ENCODE results near the gene FRMD1. TPM values are rescaled to one million over a fixed set of nuclear protein-coding genes. Genes with fewer than 3 reads are reported as not detected.

The FRMD1 gene
- total and polyA plus RNA-seq, 2 donors (not counting 1 experiment from before 2014, with no cell fraction given), result not detected

GRCh38 chr6:168075787-168076202 is 3.2 kb downstream of the FRMD1 start:
- H3K27ac ChIP-seq (ENCODE audit: low read length in 2 of 2), result no peak overlapping the region
- H3K4me2 ChIP-seq (replicated peaks; ENCODE audit: low read depth, low read length, poor library complexity, severe bottlenecking), result no peak overlapping the region
- H4K20me1 ChIP-seq (ENCODE audit: control insufficient read depth, insufficient read depth, low read length, poor library complexity, severe bottlenecking), result no peaks in the 10 kb centered on the region
- DNase-seq (no peak), ATAC-seq (ENCODE audit: low read depth) (no peak)
- H3K27me3 ChIP-seq (replicated peaks in 1 of 4; ENCODE audit: control extremely low read depth in 1 of 4, control insufficient read depth in 3 of 4, insufficient read depth in 4 of 4, low read length in 3 of 4), result no peaks in the 10 kb centered on the region
- H2AFZ ChIP-seq (ENCODE audit: insufficient read depth, low read depth, low read length, poor library complexity, severe bottlenecking), result no peak overlapping the region
- intact Hi-C loops (cut with micrococcal nuclease), result no loop called here
- no peak overlapping the region for H3K4me3 ChIP-seq (ENCODE audit: control extremely low read depth in 1 of 5, extremely low read depth in 1 of 5, insufficient read depth in 1 of 5, low read depth in 2 of 5, low read length in 4 of 5)
- Mint-ChIP-seq H3K9me3 (ENCODE audit: insufficient read depth) (no peaks in the 10 kb centered on the region), H3K4me1 (no peaks in the 10 kb centered on the region), H3K27ac (no peak overlapping the region), H3K27me3 (no peaks in the 10 kb centered on the region), H3K4me3 (no peak overlapping the region)
- peaks cover 0 to 46% (median 0%) of the 10 kb centered on the region in 3 donors for H3K9me3 ChIP-seq (ENCODE audit: control extremely low read depth in 1 of 3, control insufficient read depth in 2 of 3, insufficient read depth in 1 of 3, low read length in 2 of 3)
- no peak for TF ChIP-seq CTCF (IDR thresholded peaks at IDR 0.05)
- no peak for TF ChIP-seq EZH2 (IDR thresholded peaks at IDR 0.05; ENCODE audit: borderline replicate concordance, insufficient read depth, low read depth, low read length, poor library complexity, severe bottlenecking)
- CTCF ChIA-PET, result no interaction called here
- WGBS (ENCODE audit: insufficient coverage), result 95% methylated on average over 25 of the region's 34 CpGs
- H3K9ac ChIP-seq (ENCODE audit: low read length), result no peak overlapping the region
- POLR2A ChIA-PET, result no interaction called here
- H3K79me2 ChIP-seq (ENCODE audit: control insufficient read depth, insufficient read depth, low read length), result no peaks in the 10 kb centered on the region
- H3K4me1 ChIP-seq (ENCODE audit: control insufficient read depth in 2 of 2, insufficient read depth in 2 of 2, low read length in 2 of 2), result no peaks in the 10 kb centered on the region
- H3K36me3 ChIP-seq (replicated peaks in 1 of 2; ENCODE audit: control extremely low read depth in 1 of 2, control insufficient read depth in 1 of 2, extremely low read depth in 1 of 2, insufficient read depth in 2 of 2, low read length in 1 of 2), result no peaks in the 10 kb centered on the region

- H3K4me3 Mint-ChIP-seq, result no peak overlapping the region
- no peaks in the 10 kb centered on the region for H3K9me3 Mint-ChIP-seq (ENCODE audit: insufficient read depth)
- Histone ChIP-seq H3K36me3 (replicated peaks in 1 of 2; ENCODE audit: control extremely low read depth in 1 of 2, control insufficient read depth in 1 of 2, extremely low read depth in 1 of 2, insufficient read depth in 2 of 2, low read length in 1 of 2) (no peaks in the 10 kb centered on the region), H3K27ac (ENCODE audit: low read length in 2 of 2) (no peak overlapping the region), H3K4me2 (replicated peaks; ENCODE audit: low read depth, low read length, poor library complexity, severe bottlenecking) (no peak overlapping the region), H3K9me3 (ENCODE audit: control extremely low read depth in 1 of 3, control insufficient read depth in 2 of 3, insufficient read depth in 1 of 3, low read length in 2 of 3) (peaks cover 0 to 42% (median 0%) of the 10 kb centered on the region in 3 donors), H3K79me2 (ENCODE audit: control insufficient read depth, insufficient read depth, low read length) (no peaks in the 10 kb centered on the region), H3K4me3 (ENCODE audit: control extremely low read depth in 1 of 5, extremely low read depth in 1 of 5, insufficient read depth in 1 of 5, low read depth in 2 of 5, low read length in 4 of 5) (no peak overlapping the region), H2AFZ (ENCODE audit: insufficient read depth, low read depth, low read length, poor library complexity, severe bottlenecking) (no peak overlapping the region), H4K20me1 (ENCODE audit: control insufficient read depth, insufficient read depth, low read length, poor library complexity, severe bottlenecking) (no peaks in the 10 kb centered on the region), H3K27me3 (replicated peaks in 1 of 4; ENCODE audit: control extremely low read depth in 1 of 4, control insufficient read depth in 3 of 4, insufficient read depth in 4 of 4, low read length in 3 of 4) (no peaks in the 10 kb centered on the region), H3K4me1 (ENCODE audit: control insufficient read depth in 2 of 2, insufficient read depth in 2 of 2, low read length in 2 of 2) (no peaks in the 10 kb centered on the region), H3K9ac (ENCODE audit: low read length) (no peak overlapping the region)
- POLR2A ChIA-PET, result no interaction called here
- 97% methylated on average over 10 of the region's 13 CpGs for WGBS (ENCODE audit: insufficient coverage)
- ATAC-seq (ENCODE audit: low read depth) (no peak), DNase-seq (no peak)
- no peaks in the 10 kb centered on the region for H3K4me1 Mint-ChIP-seq
- intact Hi-C loops (cut with micrococcal nuclease), result no loop called here
- CTCF ChIA-PET, result no interaction called here
- TF ChIP-seq EZH2 (IDR thresholded peaks at IDR 0.05; ENCODE audit: borderline replicate concordance, insufficient read depth, low read depth, low read length, poor library complexity, severe bottlenecking), result no peak
- TF ChIP-seq CTCF (IDR thresholded peaks at IDR 0.05), result no peak
- no peak overlapping the region for H3K27ac Mint-ChIP-seq
- H3K27me3 Mint-ChIP-seq, result no peaks in the 10 kb centered on the region
These were observed 3.8 kb downstream of the FRMD1 start for GRCh38 chr6:168075216-168075615.
